Posterior vena cava (tissue), 2 donors: ENCODE data around the gene ASCC1. TPM values are rescaled to one million over a fixed set of nuclear protein-coding genes. Genes with fewer than 3 reads are reported as not detected.
"Not testable (repeated sequence)": the region's sequence is repeated elsewhere in the genome, so short reads cannot be mapped to it uniquely, and the experiment has no call there.

Experiments
- DNase-seq: peaks from one replicate; pipeline ENCODE4 v3.0.0-alpha.2; 2020; ENCODE audit warnings: low spot score
- intact Hi-C, 2 donors: fragments of 100-400 bp; cut with DNase I; formaldehyde crosslinking; loops; one replicate each; pipeline versions ENCODE4 v1.14.1 to v1.14.2; 2022 to 2023
- total RNA-seq, 2 donors: library from RNA; stranded (reverse); fragmentation: NEBNext Ultra II Directional; extraction: Animal tissue kit (Norgen Biotek cat#: 25700); gene quantifications; one replicate each; pipeline ENCODE4 v1.2.1, GENCODE V29; 2021
- donor health status: DM: yes; HTN: yes; CAD: no.
- donor health status: DM: yes; HTN: yes; CAD: no.

The ASCC1 gene
- total RNA-seq, 2 donors from 2014 or later = 28.3 to 37.7 TPM

GRCh38 chr10:72146071-72146470 lies 70.0 kb downstream of the ASCC1 start:
- DNase-seq = no peak
- intact Hi-C loops = no loop called here

- DNase-seq = no peak
Observed at GRCh38 chr10:72145657-72146056, 70.4 kb downstream of the ASCC1 start.

GRCh38 chr10:72140850-72141249 lies 75.2 kb downstream of the ASCC1 start:
- intact Hi-C loops = no loop called here
- no peak for DNase-seq

More at GRCh38 chr10:72145657-72146056, 70.4 kb downstream of the ASCC1 start:
- intact Hi-C loops = no loop called here

GRCh38 chr10:72140174-72140573 lies 75.9 kb downstream of the ASCC1 start:
- intact Hi-C loops = no loop called here
- no peak for DNase-seq

GRCh38 chr10:72137583-72137982 lies 78.5 kb downstream of the ASCC1 start:
- intact Hi-C loops = no loop called here

GRCh38 chr10:72136225-72136624 lies 79.9 kb downstream of the ASCC1 start:
- intact Hi-C loops, DNase-seq: not testable (repeated sequence)

More at GRCh38 chr10:72137583-72137982, 78.5 kb downstream of the ASCC1 start:
- no peak for DNase-seq

GRCh38 chr10:72134785-72135767 lies 81.0 kb downstream of the ASCC1 start:
- intact Hi-C loops = no loop called here
- no peak for DNase-seq

- DNase-seq = no peak
- intact Hi-C loops = no loop called here
Observed at GRCh38 chr10:72133517-72133916, 82.6 kb downstream of the ASCC1 start.

- DNase-seq = no peak
- intact Hi-C loops = no loop called here
Observed at GRCh38 chr10:72132854-72133253, 83.2 kb downstream of the ASCC1 start.

GRCh38 chr10:72127571-72127970 lies 88.5 kb downstream of the ASCC1 start:
- intact Hi-C loops = loop anchor here in 1 of 2 donors (10.0 kb wide), 1 partner anchor 197 kb away; no protein-coding TSS in a partner anchor
- no peak for DNase-seq

GRCh38 chr10:72126872-72127232 lies 89.2 kb downstream of the ASCC1 start:
- intact Hi-C loops = loop anchor here in 1 of 2 donors (10.0 kb wide), 1 partner anchor 198 kb away; no protein-coding TSS in a partner anchor

GRCh38 chr10:72126184-72126871 lies 89.7 kb downstream of the ASCC1 start:
- intact Hi-C loops = loop anchor here in 1 of 2 donors (10.0 kb wide), 1 partner anchor 198 kb away; no protein-coding TSS in a partner anchor
- DNase-seq = no peak

More at GRCh38 chr10:72126872-72127232, 89.2 kb downstream of the ASCC1 start:
- no peak for DNase-seq

- intact Hi-C loops = loop anchor here in 1 of 2 donors (10.0 kb wide), 1 partner anchor 200 kb away; no protein-coding TSS in a partner anchor
- no peak for DNase-seq
Observed at GRCh38 chr10:72124989-72125388, 91.1 kb downstream of the ASCC1 start.

GRCh38 chr10:72124381-72124780 lies 91.7 kb downstream of the ASCC1 start:
- intact Hi-C loops = loop anchor here in 1 of 2 donors (10.0 kb wide), 1 partner anchor 200 kb away; no protein-coding TSS in a partner anchor

GRCh38 chr10:72123616-72124015 lies 92.5 kb downstream of the ASCC1 start:
- intact Hi-C loops = loop anchor here in 1 of 2 donors (10.0 kb wide), 1 partner anchor 201 kb away; no protein-coding TSS in a partner anchor
- no peak for DNase-seq

More at GRCh38 chr10:72124381-72124780, 91.7 kb downstream of the ASCC1 start:
- no peak for DNase-seq

GRCh38 chr10:72122221-72122620 lies 93.9 kb downstream of the ASCC1 start:
- intact Hi-C loops = loop anchor here in 1 of 2 donors (10.0 kb wide), 1 partner anchor 203 kb away; no protein-coding TSS in a partner anchor
- DNase-seq = no peak

GRCh38 chr10:72121389-72121788 lies 94.7 kb downstream of the ASCC1 start:
- intact Hi-C loops = loop anchor here in 1 of 2 donors (10.0 kb wide), 1 partner anchor 203 kb away; no protein-coding TSS in a partner anchor
- no peak for DNase-seq

- no peak for DNase-seq
- intact Hi-C loops = loop anchor here in 1 of 2 donors (5.0 kb wide), 1 partner anchor 1251 kb away; no protein-coding TSS in a partner anchor
Observed at GRCh38 chr10:72116372-72116771, 99.7 kb downstream of the ASCC1 start.

GRCh38 chr10:72114706-72115450 lies 101.2 kb downstream of the ASCC1 start:
- intact Hi-C loops = loop anchor here in 1 of 2 donors (5.0 kb wide), 1 partner anchor 1252 kb away; no protein-coding TSS in a partner anchor
- no peak for DNase-seq
